HG03095 (cell line): ENCODE data around the gene ABAT.
"Not testable (repeated sequence)": the region's sequence is repeated elsewhere in the genome, so short reads cannot be mapped to it uniquely, and the experiment has no call there.

Source experiments
- ATAC-seq: cut with Tn5 transposase; IDR thresholded peaks from one replicate; pipeline ENCODE4 v1.9.1; 2021; ENCODE audit warnings: moderate library complexity; ENCODE audit not compliant: unreplicated experiment

ABAT gene

DNA sequence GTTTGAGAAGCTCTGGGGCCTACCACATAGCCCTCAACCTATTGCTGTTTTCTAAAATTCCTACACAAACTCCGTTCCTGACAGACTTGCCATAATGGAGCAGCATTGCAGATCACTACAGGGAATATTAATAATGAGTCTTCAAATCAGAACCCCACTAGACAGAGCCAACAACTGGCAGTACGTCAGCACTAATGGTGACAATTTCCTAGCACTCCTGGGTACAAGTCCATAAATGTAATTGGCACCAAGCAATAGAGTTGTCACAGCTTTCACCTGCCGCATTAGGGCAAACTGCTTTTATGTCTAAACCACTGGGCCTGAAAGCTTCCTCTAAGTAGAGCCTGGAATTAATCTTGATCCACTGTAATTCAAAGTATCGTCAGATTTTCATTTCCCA, 25.5 kb upstream of the ABAT start:
- ATAC-seq: no peak

DNA sequence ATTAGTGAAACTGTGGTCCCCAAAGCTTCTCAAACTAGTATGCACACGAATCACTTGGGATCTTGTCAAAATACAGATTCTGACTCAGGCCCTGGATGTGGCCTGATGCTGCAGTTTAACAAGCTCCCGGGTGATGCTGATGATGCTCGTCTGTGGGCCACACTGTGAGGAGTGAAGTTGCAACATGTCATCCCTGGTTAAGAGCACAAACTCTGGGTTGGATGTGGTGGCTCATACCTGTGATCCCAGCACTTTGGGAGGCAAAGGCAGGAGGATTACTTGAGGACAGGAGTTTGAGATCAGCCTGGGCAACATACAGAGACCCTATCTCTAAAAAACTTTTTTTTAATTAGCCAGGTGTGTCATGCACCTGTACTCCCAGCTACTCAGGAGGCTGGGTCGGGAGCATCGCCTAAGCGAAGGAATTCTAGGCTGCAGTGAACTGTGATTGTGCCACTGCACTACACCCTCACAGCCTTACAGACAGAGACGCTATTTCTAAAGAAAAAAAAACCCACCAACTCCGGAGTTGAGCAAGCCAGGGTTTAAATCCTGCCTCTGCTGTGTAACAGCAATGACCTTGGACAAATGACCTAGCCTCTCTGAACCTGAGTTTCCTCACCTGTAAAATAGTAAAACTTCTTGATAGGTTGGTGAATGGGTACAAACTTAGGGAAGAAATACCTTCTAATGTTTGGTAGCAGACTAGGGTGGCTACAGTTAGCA, 24.4 kb upstream of the ABAT start:
- ATAC-seq: no peak

DNA sequence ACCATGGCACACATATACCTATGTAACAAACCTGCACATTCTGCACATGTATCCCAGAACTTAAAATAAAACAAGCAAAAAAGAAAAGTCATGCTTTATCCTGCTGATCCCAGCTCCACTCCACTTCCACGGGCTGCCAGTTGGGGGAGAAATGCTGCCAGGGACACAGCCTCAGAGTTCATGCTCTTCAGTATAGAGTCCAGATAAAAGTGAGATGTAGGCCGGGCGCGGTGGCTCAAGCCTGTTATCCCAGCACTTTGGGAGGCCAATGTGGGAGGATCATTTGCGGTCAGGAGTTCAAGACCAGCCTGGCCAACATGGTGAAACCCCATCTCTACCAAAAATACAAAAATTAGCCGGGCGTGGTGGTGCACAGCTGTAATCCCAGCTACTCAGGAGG, 22.5 kb upstream of the ABAT start:
- not testable (repeated sequence) for ATAC-seq

- peak; percentile 59 for ATAC-seq
Measured at GRCh38 chr16:8655184-8655717, 19.2 kb upstream of the ABAT start.

GRCh38 chr16:8656376-8656775, 18.0 kb upstream of the ABAT start:
- no peak for ATAC-seq

GRCh38 chr16:8660841-8661301, 13.5 kb upstream of the ABAT start:
- ATAC-seq: no peak

DNA sequence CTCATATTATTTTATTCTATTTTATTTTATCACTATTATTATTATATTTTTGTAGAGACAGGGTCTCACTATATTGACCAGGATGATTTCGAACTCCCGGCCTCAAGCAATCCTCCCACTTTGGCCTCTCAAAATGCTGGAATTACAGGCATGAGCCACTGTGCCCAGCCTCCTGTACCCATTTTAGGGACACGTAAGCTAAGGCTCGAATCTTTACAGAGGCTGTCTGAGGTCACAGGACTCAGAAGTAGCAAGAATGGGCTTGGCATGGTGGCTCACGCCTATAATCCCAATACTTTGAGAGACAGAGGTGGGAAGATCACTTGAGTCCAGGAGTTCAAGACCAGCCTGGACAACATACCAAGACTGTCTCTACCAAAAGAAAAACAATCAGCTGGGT, 12.7 kb upstream of the ABAT start:
- ATAC-seq: no peak

DNA sequence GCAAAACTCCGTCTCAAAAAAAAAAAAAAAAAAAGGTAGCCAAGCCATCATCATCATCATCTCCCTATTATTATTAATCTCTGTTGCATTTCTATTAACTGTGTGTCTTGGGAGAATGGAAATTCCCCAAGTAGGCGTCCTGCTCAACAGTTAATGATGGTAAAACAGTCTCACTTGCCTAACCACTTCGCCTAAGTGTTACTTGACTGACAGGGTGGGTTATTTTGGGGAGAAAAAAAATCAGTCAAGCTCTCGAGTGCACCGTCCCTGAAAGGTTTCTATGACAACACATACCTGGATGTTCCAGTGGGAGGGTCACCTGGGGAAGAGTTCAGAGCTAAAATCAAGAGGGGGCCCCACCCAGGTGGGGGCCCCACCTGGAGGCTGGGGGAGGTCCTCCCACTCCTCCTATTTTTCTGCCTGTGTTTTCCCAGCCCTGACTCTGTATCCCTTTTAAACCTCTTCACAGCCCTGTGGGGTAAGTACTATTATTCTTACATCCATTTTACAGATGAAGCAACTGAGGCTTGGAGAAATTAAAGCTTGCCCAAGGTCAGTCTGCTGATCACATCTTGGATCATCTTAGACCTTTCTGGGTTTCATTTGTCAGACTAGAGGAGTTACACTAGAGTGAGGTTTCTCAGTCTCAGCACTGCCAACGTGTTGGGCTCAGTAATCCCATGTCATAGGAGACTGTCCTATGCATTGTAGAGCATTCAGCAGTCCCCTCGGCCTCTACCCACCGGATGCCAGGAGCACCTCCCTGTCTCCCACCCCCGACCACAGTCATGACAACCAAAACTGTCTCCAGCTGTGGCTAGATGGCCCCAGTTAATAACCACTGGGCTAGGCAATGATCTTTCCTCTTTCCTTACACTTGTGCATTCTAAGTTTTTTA, 11.0 kb upstream of the ABAT start:
- no peak for ATAC-seq

DNA sequence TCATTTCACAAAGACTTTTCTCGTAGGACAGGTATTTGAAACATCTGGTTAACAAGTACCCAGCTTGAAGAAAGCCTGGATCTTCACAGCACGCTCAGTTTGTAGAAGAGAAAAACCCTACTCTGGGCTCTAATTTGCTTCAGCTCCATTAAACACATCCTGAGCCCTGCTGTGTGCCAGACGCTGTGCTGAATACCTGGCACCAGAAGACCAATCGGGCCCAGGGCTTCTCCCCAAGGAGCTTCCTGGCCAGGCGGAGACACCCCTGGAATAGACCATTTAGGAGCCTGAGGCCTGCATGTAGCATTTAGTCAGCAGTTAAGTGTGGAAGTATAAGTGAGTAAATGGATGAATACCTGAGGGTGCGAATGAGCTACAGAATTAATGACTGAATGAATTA, 8.9 kb upstream of the ABAT start:
- ATAC-seq: no peak

DNA sequence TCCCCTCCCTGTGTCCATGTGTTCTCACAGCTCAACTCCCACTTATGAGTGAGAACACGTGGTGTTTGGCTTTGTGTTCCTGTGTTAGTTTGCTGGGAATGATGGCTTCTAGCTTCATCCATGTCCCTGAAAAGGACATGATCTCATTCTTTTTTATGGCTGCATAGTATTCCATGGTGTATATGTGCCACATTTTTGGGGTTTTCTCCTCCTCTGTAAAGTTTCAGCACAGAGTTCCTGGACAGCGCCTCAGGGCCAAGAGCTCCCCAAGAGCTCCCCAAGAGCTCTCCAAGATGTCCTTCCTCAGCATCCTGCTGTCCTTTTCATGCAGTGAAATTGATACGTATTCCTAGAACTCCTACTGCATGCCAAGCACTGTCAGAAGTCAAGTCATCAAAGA, 6.9 kb upstream of the ABAT start:
- no peak for ATAC-seq

- ATAC-seq: no peak
Measured at GRCh38 chr16:8668113-8668512, 6.3 kb upstream of the ABAT start.

DNA sequence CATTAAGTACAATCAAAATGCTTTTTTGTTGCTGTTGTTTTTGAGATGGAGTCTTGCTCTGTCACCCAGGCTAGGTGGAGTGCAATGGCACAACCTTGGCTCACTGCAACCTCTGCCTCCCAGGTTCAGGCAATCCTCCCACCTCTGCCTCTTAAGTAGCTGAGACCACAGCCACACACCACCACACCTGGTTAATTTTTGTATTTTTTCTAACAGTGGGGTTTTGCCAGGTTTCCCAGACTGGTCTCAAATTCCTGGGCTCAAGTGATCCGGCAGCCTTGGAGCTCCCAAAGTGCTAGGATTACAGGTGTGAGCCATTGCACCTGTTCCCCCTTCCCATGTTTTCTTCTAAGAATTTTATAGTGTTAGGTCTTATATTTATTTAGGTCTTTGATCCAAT, 4.9 kb upstream of the ABAT start:
- no peak for ATAC-seq

- no peak for ATAC-seq
Measured at GRCh38 chr16:8670014-8670560, 4.3 kb upstream of the ABAT start.

DNA sequence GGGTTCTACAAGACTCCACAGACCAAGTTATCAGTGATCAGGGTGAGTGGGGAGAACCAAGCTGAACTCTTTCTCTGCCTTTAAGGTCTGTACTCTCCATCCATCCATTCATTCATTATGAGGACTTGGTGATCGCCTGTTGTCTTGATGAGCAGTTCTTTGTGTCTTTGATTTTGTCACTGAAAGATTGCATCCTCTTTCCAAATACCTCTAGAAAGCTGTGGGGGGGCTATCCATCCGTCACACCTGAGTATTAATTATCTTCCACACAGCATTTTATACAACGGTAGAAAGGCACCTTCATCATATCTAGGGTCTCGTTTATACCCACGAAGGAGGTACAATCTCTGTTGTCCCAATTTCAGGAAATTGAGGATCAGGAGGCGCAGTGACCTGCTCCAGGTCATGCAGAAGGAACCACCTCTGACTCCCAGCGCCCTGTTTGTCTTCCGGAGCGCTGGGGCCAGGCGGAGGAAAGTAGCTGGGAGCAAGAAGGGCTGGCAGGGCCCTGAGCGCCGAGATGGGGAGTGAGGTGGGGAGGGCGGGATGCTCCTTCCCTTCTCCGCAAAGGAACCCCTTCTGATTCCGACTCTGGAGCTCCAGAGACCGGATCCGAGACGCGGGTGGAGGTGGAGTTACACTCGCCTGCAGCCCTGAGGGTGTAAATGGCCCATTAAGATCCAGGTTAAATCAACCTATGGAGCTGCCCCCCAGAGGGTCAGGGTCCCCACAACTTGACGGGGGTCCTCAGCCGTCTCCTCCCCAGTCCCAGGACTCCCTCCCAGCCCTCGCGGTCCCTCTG, 605 bp upstream of the ABAT start:
- ATAC-seq: peak; percentile 37

DNA sequence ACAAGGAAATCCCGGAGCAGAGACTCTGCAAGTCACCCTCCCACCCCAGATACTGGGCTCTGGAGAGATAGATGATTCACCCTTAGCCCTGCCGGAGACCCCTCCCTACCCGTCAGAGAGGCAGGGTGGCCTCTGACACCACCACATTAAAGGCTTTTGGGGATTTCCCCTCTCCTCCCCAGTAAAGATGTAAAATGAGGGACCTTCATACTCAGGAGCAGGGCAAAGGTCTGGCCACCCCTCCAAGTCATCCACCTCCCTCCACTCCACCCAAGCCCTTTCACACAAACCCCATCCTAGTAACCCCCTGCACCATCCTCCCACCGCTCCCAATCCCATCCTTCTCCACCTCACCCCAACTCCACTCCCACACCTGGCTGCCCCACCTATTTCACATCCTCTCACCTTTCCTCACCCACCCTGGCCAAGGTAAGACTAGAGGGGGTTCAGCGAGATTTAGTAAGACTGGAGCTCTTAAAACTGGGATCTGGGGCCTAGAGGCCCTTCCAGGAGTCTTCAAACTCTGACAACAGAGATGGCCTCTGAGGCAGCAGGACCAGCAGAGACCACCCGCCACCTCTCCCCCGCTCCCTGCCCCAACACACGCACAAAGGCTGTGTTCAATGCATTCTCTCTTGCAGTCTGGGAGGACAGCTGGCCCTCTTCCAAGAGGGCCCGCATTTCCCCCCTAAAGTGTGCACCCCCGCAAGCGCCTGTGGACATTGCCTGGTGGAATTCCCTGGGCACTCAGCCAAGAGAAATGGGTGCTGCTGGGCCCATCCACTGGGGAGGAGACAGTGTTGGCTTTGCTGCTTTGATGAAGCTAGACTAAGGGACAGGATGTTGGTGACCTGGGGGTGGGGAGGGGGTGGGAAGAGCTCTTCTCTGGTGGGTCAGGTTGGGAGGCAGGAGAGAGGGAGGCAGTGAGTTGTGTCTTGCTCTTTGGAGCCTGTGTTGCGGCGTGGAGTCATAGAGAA, 1.1 kb downstream of the ABAT start:
- no peak for ATAC-seq

- no peak for ATAC-seq
Measured at GRCh38 chr16:8676160-8676547, 1.7 kb downstream of the ABAT start.

DNA sequence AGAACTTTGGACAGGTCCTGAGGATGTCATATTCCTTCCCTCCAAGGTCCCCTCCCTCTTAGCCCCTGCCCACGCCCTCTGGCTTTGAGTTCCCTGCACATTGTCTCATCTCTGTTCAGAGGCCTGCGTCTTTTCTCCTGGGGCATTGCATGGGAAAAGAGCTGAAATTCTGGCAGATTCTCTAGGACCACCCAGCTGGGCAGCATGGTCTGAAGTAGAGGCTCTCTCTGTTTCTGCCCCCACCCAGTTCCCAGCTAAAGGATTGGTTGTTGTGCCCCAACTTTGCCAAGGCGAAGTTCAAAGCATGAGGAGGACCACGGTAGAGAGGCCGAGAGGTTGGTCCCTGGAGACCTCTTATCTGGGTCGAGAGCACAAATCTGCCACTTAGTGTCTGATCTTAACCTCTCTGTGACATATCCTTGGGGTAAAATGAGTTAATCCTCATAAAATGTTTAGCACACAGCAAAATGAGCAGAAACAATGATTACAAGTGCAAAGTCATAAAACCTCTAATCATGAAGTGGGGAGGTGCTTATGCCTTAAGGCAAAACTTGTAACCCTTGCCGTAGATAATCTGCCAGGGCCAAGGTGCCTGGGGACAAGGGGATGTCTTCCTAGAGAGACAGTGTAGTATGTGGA, 2.4 kb downstream of the ABAT start:
- no peak for ATAC-seq

DNA sequence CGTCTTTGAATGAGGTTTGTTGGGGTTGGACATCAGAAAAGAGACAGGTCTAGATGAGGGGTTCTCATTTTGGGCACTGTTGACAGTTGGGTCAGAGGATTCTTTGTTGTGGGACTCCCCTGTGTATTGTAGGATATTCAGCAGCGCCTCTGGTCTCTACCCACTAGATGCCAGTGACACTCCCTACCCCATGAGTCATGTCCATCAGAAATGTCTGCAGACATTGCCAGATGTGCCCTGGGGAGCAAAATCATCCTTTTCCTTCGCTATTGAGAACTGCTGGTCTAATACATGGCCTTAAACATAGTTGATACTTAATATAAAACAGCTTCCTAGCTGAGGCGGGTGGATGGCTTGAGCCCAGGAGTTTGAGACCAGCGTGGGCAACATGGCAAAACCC, 3.1 kb downstream of the ABAT start:
- no peak for ATAC-seq
